Cardiac fibroblast (primary cell): ENCODE results near the gene FOSL1.

Experiments
- DNase-seq, 2 donors: peaks; one replicate each; pipeline versions ENCODE4 v3.0.0 to v3.0.0-alpha.2; 2010; ENCODE audit warnings: low read depth in 2 of 2
- H3K4me3 ChIP-seq, 2 donors: replicated peaks in 1 of 2; 1 replicate in 1 of 2; 2 replicates in 1 of 2; pipeline ENCODE4 v1.5.1; 2011; ENCODE audit warnings: low read depth in 2 of 2, low read length in 2 of 2, mild to moderate bottlenecking in 2 of 2, moderate library complexity in 1 of 2
- CTCF ChIP-seq: IDR thresholded peaks from one replicate; pipeline ENCODE4 v1.5.1; 2011; ENCODE audit warnings: low read depth, mild to moderate bottlenecking, low read length, inconsistent platforms

The FOSL1 gene

GRCh38 chr11:65858681-65859087 is 41.5 kb downstream of the FOSL1 start:
- no peak for TF ChIP-seq CTCF
- no peak for DNase-seq

GRCh38 chr11:65857853-65858680 is 42.1 kb downstream of the FOSL1 start, which contains the start of gene CFL1:
Gene CFL1, minus strand, starts transcription at chr11:65858180. Its CDS starts 81 bp downstream, at chr11:65858099.
- no peak for TF ChIP-seq CTCF
- DNase-seq = peak; percentile 98 to 99
- peak within 1 kb of the TSS; percentile 95 to 99 for H3K4me3 ChIP-seq

More at GRCh38 chr11:65858681-65859087, 41.5 kb downstream of the FOSL1 start:
- peak overlapping the region; percentile 74 to 95 for H3K4me3 ChIP-seq

GRCh38 chr11:65857500-65857852 is 42.7 kb downstream of the FOSL1 start:
- TF ChIP-seq CTCF = no peak
- DNase-seq = no peak
- peak overlapping the region; percentile 92 to 99 for H3K4me3 ChIP-seq

- no peak for TF ChIP-seq CTCF
- peak overlapping the region; percentile 92 to 99 for H3K4me3 ChIP-seq
- DNase-seq = peak; percentile 68 to 73
These were observed 43.3 kb downstream of the FOSL1 start for GRCh38 chr11:65856689-65857499.

- DNase-seq = no peak
- TF ChIP-seq CTCF = no peak
- H3K4me3 ChIP-seq = peak overlapping the region; percentile 92 to 99
These were observed 44.2 kb downstream of the FOSL1 start for GRCh38 chr11:65855927-65856363.

GRCh38 chr11:65854852-65855837 is 45.0 kb downstream of the FOSL1 start:
- no peak for TF ChIP-seq CTCF
- H3K4me3 ChIP-seq = peak overlapping the region in 1 of 2 donors; percentile 99
- no peak for DNase-seq
